HG03354 (cell line): ENCODE data around the gene DCUN1D3.
"Not testable (repeated sequence)": the region's sequence is repeated elsewhere in the genome, so short reads cannot be mapped to it uniquely, and the experiment has no call there.

Experiments
- ATAC-seq: cut with Tn5 transposase; IDR thresholded peaks from one replicate; pipeline ENCODE4 v1.9.1; 2021; ENCODE audit warnings: mild to moderate bottlenecking; ENCODE audit not compliant: unreplicated experiment, poor library complexity, severe bottlenecking

DCUN1D3 gene, protein sequence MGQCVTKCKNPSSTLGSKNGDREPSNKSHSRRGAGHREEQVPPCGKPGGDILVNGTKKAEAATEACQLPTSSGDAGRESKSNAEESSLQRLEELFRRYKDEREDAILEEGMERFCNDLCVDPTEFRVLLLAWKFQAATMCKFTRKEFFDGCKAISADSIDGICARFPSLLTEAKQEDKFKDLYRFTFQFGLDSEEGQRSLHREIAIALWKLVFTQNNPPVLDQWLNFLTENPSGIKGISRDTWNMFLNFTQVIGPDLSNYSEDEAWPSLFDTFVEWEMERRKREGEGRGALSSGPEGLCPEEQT

DNA sequence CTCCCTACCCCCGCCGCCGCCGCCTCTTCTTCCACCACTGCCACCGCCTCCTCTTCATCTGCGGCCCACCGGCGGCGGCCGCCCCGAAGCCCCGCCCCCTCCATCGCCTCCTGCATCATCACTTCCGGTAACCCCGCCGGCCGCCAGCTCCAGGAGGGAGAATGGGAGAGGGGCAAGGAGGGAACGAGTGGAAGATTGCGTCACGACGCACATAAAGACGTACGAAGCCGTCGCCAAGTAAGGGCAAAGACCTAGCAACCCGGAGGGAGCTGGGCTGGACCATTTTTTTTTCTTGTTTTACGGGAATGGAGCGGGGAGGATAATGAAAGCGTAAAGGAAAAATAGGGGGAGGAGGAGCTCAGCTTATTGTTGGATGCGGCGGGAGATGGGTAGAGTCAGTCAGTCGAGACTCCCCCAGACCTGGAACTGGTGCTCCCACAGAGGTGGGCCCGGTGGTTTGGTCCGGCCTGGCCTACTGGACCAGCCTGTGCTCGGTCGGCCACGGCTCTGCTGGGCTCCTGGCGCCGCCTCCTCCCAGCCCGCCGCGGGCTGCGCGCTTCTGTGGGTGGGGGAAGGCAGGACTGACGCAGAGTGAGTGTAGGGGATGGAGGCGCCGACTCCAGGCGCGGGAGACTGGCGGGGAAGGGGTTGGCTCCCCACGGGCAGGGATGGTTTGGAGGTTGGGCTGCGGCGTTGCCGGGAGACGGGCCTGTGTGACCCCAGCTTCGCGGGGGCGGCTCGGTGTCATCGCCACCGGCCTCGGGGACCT, at the start of gene DCUN1D3, which contains the start of gene LYRM1:
DCUN1D3 (minus strand) TSS at position 60 of the 769 bp plus-strand sequence. CDS start 37,820 bp downstream, outside the sequence.
LYRM1 (plus strand) TSS at position 473 of the 769 bp plus-strand sequence. CDS start 14,785 bp downstream, outside the sequence.
- ATAC-seq, result peak; percentile 66

DNA sequence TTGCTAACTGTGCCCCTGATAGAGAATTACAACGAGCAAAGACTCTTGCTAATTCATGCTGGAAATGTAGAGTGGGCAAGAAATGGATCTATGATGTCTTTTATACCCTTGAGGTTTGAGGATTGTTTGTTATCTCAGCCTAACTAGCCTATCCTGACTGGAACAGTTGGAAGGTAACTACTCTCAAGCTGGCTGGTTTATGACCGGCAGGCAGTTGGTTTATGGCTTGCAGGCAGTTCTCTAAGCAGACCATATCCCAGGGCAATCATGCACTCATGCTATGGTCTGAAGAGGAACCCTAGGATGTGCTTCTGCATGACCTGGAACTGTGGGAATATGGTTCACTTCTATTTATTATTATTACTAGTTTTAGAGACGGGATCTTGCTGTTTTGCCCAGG, 49.5 kb upstream of the DCUN1D3 start:
- no peak for ATAC-seq

DNA sequence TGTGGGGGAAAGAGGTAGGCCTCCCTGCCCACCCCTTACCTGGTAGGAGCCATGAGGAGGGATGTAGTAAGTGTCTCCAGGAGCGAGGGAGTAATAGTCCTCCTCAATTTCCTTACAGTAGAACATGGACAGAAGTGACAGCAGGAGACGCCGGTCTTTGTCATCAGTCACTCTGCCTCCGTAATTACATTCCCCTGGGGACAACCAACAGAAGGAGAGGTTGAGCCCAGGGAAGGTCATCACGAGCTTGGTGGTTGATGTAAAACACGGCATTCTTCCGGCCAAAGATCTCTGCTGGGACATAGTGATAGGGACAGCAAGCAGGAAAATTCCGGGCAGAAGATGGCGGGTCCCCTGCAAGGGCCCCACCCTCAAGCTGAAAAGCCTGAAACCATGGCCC, 48.3 kb upstream of the DCUN1D3 start:
- ATAC-seq, result no peak

DNA sequence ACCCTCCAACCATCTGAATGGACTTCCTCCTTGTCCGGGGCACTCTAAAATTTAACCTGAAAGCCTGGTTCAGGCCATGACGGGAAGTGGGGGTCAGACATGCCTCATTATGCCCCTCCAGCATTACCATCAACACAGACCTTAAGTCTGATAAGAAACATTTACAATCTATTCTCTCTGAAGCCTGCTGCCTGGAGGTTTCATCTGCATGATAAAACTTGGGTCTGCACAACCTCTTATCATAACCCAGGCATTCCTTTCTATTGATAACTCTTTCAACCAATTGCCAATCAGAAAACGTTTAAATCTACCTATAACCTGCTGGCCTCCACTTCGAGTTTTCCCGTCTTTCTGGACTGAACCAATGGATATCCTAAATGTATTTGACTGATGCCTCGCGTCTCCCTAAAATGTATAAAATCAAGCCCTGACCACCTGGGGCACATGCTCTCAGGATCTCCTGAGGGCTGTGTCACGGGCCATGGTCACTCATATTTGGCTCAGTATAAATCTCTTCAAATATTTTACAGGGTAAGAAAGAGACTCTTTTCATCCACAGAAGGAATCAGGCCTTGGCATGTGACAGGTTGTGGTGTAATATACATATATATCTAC, 46.0 kb upstream of the DCUN1D3 start:
- ATAC-seq, result no peak

DNA sequence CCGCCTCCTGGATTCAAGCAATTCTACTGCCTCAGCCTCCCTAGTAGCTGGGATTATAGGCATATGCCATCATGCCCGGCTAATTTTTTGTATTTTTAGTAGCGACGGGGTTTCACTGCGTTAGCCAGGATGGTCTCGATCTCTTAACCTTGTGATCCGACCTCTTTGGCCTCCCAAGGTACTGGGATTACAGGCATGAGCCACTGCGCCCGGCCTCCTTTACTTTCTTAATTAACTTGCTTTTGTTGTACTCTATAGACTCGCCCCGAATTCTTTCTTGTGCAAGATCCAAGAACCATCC, 45.4 kb upstream of the DCUN1D3 start:
- not testable (repeated sequence) for ATAC-seq

DNA sequence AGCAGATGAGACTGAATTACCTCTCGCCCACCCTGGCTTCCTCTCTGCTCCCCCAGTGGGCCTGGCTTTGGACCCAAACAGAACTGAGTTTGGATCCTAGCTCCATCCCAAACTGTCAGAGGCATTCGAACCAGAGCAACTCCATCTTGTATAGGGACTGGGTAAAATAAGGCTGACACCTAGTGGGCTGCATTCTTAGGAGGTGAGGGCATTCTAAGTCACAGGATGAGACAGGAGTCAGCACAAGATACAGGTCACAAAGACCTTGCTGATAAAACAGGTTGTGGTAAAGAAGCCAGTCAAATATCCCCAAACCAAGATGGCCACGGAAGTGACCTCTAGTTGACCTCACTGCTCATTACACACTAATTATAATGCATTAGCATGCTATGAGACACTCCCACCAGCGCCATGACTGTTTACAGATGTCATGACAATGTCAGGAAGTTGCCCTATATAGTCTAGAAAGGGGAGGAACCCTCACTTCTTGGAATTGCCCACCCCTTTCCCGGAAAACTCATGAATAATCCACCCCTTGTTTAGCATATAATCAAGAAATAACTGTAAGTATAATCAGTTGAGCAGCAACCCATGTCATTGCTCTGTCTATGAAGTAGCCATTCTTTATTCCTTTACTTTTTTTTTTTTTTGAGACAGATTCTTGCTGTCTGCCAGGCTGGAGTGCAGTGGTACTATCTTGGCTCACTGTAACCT, 44.9 kb upstream of the DCUN1D3 start:
- no peak for ATAC-seq

DNA sequence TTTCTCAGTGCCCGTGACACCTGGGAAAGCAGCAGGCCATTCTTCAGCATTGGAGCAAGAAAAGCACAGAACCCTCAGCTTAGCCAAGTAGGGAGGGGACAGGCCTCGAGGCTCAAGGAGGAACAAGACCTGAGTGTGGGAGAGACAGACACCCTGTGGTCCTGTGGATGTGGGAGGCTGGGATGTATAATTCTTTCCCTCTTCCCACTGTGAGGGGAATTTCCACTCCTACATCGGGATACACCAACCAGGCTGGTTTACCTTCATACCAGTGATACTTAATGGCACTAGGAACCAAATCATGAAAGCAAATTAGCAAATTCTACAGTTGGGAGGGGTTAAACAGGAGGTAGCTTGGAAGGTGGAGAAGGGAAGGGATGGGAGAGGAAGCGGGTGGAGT, 42.1 kb upstream of the DCUN1D3 start:
- ATAC-seq, result no peak

DNA sequence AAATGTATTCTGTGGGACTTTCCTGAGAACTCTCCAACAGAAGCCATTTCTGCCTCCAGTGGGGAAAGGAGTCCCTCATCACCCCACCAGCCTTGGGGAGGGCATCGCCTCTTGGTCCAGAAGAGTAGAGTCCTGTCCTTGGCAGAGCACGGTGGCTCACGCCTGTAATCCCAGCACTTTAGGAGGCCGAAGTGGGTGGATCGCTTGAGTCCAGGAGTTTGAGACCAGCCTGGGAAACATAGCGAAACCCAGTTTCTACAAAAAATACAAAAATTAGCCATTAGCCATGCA, 41.4 kb upstream of the DCUN1D3 start:
- no peak for ATAC-seq

DNA sequence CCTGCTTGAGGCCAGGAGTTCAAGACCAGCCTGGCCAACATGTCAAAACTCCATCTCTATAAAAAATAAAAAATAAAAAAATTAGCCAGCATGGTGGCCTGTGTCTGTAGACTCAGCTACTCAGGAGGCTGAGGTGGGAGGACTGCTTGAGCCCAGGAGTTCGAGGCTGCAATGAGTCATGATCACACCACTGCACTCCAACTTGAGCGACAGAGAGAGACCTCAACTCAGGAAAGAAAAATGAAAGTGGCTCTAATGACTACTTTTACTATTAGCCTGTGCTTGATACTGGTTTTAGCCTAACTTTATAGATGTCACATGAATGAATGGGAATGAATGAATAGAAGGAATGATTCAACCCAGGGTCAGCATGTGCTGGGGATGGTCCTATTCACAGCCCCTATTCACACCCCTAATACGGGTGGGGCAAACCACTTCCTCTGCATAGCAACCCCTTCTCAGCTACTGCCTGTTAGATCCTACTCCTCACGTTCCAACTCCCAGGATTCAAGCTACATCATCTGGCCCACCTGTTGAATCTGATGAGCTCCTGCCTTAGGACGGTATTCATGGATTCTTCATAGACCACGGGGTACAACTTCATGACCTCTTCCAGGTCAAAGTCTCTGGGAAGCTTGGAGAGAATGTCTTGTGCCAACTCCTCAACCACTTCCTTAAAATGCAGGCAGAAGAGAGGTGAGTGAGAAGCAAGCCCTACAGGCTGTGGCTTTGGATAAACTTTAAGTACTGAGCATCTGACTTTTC, 40.9 kb upstream of the DCUN1D3 start:
- ATAC-seq, result no peak

DNA sequence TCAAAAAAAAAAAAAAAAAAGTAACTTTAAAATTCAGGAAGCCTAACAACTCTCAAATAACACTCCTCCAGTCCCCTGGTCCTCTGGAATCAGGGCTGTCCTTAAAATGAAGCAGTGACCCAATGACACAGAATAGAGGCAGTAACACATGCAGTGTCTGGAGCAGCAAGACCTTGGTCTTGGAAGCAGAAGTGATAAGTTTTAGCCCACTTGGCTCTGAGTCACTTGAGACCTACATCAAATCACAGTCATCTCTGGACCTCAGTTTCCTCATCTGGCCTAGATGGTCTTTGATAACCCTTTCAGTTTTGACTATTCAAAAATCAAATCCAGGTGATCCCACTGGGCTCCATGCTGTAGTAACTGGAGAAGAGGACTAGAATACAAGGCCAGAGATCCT, 39.5 kb upstream of the DCUN1D3 start:
- no peak for ATAC-seq

DNA sequence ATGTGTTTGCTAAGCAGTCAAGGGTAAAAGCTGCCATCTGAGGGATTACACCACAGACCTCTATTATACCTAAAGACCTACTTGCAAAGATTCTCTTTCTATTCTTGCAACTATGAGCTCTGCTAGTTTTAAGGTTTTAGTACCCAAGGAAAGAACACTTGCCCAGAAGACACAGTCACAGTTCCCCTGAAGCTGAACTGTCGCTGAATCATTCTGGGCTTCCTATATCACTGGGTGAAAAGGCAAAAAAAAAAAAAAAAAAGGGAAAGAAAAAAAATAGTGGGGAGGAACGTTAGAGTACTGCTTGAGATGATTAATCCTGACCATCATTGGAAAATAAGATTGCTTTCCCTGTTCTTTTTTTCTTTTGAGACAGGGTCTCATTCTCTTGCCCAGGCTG, 38.3 kb upstream of the DCUN1D3 start:
- ATAC-seq, result no peak

DNA sequence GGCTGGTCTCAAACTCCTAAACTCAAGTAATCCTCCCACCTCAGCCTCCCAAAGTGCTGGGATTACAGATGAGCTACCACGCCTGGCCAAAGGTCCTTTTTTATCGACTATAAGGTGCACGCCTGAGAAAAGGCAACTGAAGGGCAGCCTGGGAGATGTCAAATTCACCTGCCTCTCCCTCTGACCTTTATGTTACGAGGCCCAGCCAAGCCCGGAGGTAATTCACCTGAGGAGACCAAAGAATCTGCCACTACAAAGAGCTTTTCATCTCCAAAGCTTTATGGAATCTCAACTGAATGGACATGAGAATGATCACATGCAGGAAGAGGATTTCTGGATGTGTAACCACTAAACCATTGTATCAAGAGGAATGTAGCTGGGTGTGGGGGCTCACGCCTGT, 37.6 kb upstream of the DCUN1D3 start:
- no peak for ATAC-seq

DNA sequence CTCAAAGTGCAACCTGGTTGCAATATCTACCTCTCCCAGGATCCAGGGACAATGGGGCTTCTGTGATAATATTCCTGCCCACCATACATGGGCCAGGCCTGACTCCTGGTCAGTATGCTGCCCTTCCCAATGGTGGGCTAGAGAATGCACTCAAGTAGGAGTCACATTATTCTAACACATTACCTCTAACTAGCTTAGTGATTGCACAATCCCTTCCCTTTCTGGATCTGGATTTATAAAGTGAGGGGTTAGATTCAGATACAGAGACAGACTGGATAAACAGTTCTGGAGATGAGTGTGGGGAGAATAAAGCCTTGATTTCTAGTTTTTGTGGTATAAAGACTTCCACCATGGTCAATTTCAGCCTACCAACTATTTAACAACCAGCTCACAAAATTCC, 33.4 kb upstream of the DCUN1D3 start:
- ATAC-seq, result no peak

DNA sequence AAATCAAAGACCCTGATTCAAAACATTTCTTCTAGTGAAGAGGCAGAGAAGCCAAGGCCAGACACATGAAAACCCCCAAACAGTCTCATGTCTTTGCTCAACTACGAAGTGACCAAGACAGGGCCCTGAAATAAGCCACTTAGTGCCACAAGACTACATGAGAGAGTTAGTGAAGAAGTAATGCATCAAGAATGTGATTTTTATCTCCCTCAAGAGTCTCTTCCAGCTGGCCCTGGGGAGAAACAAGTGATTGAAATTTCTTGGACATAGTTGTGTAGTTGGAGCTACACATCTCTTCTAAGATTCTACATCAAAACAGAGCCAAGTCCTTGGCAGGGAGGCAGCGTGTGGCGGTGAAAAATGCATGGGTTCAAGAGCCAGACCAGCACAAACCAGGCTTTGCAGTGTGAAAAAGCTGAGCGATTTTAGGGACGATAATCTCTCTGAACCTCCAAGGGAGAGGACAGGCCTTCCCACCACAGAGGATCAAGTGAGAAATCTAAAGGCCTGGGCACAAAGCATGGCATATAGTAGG, 31.0 kb upstream of the DCUN1D3 start:
- ATAC-seq, result no peak

DNA sequence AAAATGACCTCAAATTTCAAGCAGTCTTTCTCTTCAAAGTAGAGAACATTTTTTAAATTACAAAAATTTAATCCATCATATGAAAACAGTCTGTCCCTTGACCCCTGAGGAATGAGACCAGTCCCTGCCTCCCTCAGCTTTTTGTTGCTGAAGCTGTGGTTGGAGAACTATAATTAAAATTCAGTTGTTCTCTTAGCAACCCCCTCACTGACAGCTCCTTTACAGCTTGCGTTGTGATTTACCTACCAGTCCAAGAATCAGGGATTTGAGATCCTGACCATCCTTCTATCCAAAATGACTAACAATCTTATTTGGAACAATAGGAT, 30.2 kb upstream of the DCUN1D3 start:
- ATAC-seq, result no peak

DNA sequence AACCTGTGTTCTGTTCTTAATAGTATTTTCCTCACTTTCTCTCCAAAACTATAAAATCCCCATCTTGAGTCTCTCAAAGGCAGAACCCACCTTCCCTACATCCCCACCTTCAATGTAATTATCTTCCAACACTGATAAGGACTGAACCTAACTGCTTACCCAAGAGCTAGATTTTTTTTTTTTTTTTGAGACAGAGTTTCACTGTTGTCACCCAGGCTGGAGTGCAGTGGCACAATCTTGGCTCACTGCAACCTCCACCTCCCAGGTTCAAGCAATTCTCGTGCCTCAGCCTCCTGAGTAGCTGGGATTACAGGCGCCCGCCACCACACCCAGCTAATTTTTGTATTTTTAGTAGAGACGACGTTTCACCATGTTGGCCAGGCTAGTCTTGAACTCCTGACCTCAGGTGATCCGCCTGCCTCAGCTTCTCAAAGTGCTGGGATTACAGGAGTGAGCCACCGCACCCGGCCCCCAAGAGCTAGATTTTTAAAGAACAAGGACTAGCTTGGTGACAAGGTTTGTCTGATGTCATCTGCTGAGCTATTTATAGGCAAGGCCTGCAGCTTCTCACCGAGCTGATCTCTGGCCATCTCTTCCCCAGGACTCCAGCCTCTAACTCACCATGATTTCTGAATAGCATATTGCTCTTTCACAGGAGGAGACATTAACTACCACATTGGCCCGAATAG, 29.7 kb upstream of the DCUN1D3 start:
- not testable (repeated sequence) for ATAC-seq

DNA sequence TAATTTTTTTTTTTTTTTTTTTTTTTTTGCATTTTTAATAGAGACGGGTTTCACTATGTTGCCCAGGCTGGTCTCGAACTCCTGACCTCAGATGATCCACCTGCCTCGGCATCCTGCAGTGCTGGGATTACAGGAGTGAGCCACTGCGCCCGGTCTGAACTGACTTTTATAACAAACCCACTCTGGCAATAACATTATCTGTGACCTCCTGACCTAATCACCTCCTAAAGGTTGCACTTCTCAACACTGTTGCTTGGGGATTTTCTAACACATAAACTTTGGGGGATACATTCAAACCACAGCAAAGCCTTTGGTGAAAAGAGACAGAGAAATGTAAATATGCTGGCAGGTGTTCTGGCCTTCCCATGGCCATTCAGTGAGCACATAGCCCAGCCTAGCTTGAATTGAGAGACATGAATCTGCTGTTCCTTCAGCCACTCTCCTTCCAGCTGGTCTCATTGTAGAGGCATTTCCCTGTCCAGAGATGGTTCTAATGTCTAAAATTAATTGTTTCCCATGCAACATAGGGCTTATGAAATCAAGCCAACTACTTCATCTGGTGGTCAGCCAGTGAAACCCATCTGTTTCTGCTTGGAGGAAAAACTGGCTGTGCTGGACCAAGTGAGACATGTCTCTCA, 28.7 kb upstream of the DCUN1D3 start:
- ATAC-seq, result no peak

DNA sequence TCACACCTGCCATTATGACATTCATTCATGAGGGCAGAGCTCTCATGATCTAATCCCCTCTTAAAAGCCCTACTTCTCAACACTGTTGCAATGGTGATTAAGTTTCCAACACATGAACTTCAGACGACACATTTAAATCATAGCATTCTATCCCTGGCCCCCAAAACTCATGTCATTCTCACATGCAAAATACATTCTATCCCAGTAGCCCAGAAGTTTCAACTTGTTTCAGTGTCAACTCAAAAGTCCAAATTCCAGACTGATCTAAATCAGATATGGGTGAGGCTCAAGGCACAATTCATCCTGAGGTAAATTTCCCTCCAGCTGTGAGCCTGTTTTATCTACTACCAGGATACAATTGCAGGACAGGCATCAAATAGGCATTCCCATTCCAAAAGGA, 25.6 kb upstream of the DCUN1D3 start:
- ATAC-seq, result no peak

DNA sequence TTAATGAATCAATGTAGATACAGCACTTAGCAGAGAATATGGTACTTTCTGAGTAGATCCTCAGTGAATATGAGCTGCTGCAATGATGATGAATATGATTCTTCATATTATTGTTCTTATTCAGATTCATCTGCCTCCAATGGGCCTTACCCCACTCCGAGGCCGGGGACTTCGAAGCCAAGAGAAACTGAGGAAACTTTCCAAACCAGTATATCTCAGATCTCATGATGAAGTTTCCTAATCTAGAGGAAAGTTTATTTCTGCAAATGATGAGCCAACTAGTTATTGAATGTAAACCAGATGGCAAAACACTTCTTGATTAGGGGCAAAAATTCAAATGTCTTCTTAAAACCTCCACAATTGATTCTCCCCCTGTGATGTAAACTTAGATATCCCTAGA, 23.7 kb upstream of the DCUN1D3 start:
- no peak for ATAC-seq
